Metanephros (tissue), 1 donor: ENCODE data around the gene PTGS2. TPM values are rescaled to one million over a fixed set of nuclear protein-coding genes. Genes with fewer than 3 reads are reported as not detected.

ENCODE experiments used
- total RNA-seq: library from RNA; depleted of rRNA; stranded (reverse); fragments of >200 nt; gene quantifications from one replicate; pipeline ENCODE4 v1.2.3, GENCODE V29; 2014

The PTGS2 gene
- total RNA-seq = 3.6 TPM

GRCh38 chr1:186680245-186681061 lies at the start of gene PTGS2:
PTGS2 (minus strand) TSS chr1:186680423; CDS start chr1:186680290, 133 bp downstream.

Other genes with a start within 250 kb of the PTGS2 start
- gene PDC, start 219.3 kb downstream of the PTGS2 start, total RNA-seq = not detected
- 8.9 TPM for gene PLA2G4A, start 148.5 kb upstream of the PTGS2 start, total RNA-seq